ENCODE measurements around the gene E2F6.

E2F6 gene

GRCh38 chr2:11420190-11420589 lies 45.8 kb downstream of the E2F6 start:
- H3K27ac Mint-ChIP-seq = no peak overlapping the region
- H3K4me1 Mint-ChIP-seq (ENCODE audit: low read depth) = no peaks in the 10 kb centered on the region
- no peaks in the 10 kb centered on the region for H3K27me3 Mint-ChIP-seq
- no peaks in the 10 kb centered on the region for H3K36me3 Mint-ChIP-seq
- H3K9me3 Mint-ChIP-seq (ENCODE audit: low read depth) = peaks cover 6% of the 10 kb centered on the region
- H3K4me3 Mint-ChIP-seq = no peak overlapping the region

- Mint-ChIP-seq H3K4me3 (no peak overlapping the region), H3K36me3 (no peaks in the 10 kb centered on the region), H3K27me3 (no peaks in the 10 kb centered on the region), H3K27ac (no peak overlapping the region), H3K4me1 (ENCODE audit: low read depth) (no peaks in the 10 kb centered on the region), H3K9me3 (ENCODE audit: low read depth) (peaks cover 6% of the 10 kb centered on the region)
Measured at GRCh38 chr2:11419781-11420180, 46.2 kb downstream of the E2F6 start.

GRCh38 chr2:11417946-11418585 lies 47.9 kb downstream of the E2F6 start:
- Mint-ChIP-seq H3K27me3 (peaks cover 5% of the 10 kb centered on the region), H3K4me3 (no peak overlapping the region), H3K9me3 (ENCODE audit: low read depth) (peaks cover 6% of the 10 kb centered on the region), H3K27ac (no peak overlapping the region), H3K36me3 (no peaks in the 10 kb centered on the region), H3K4me1 (ENCODE audit: low read depth) (no peaks in the 10 kb centered on the region)

GRCh38 chr2:11416931-11417330 lies 49.0 kb downstream of the E2F6 start:
- Mint-ChIP-seq H3K4me1 (ENCODE audit: low read depth) (no peaks in the 10 kb centered on the region), H3K36me3 (no peaks in the 10 kb centered on the region), H3K4me3 (no peak overlapping the region), H3K27ac (no peak overlapping the region), H3K27me3 (peaks cover 9% of the 10 kb centered on the region), H3K9me3 (ENCODE audit: low read depth) (peaks cover 6% of the 10 kb centered on the region)

GRCh38 chr2:11416186-11416585 lies 49.8 kb downstream of the E2F6 start:
- Mint-ChIP-seq H3K27ac (no peak overlapping the region), H3K9me3 (ENCODE audit: low read depth) (peaks cover 6% of the 10 kb centered on the region), H3K4me1 (ENCODE audit: low read depth) (no peaks in the 10 kb centered on the region), H3K27me3 (peaks cover 9% of the 10 kb centered on the region), H3K4me3 (no peak overlapping the region), H3K36me3 (no peaks in the 10 kb centered on the region)

- Mint-ChIP-seq H3K4me3 (no peak overlapping the region), H3K27ac (no peak overlapping the region), H3K27me3 (peaks cover 9% of the 10 kb centered on the region), H3K36me3 (no peaks in the 10 kb centered on the region), H3K9me3 (ENCODE audit: low read depth) (peaks cover 6% of the 10 kb centered on the region), H3K4me1 (ENCODE audit: low read depth) (no peaks in the 10 kb centered on the region)
Measured at GRCh38 chr2:11414372-11415124, 51.4 kb downstream of the E2F6 start.

GRCh38 chr2:11412449-11412810 lies 53.5 kb downstream of the E2F6 start:
- Mint-ChIP-seq H3K4me1 (ENCODE audit: low read depth) (no peaks in the 10 kb centered on the region), H3K36me3 (no peaks in the 10 kb centered on the region), H3K27ac (no peak overlapping the region), H3K4me3 (no peak overlapping the region), H3K9me3 (ENCODE audit: low read depth) (no peaks in the 10 kb centered on the region), H3K27me3 (peaks cover 9% of the 10 kb centered on the region)

GRCh38 chr2:11411768-11412448 lies 54.1 kb downstream of the E2F6 start:
- no peak overlapping the region for H3K27ac Mint-ChIP-seq
- no peaks in the 10 kb centered on the region for H3K36me3 Mint-ChIP-seq
- no peaks in the 10 kb centered on the region for H3K4me1 Mint-ChIP-seq (ENCODE audit: low read depth)
- H3K4me3 Mint-ChIP-seq = no peak overlapping the region
- peaks cover 9% of the 10 kb centered on the region for H3K27me3 Mint-ChIP-seq
- no peaks in the 10 kb centered on the region for H3K9me3 Mint-ChIP-seq (ENCODE audit: low read depth)

- Mint-ChIP-seq H3K4me3 (no peak overlapping the region), H3K4me1 (ENCODE audit: low read depth) (no peaks in the 10 kb centered on the region), H3K27ac (no peak overlapping the region), H3K27me3 (peaks cover 9% of the 10 kb centered on the region), H3K36me3 (no peaks in the 10 kb centered on the region), H3K9me3 (ENCODE audit: low read depth) (no peaks in the 10 kb centered on the region)
Measured at GRCh38 chr2:11411244-11411643, 54.7 kb downstream of the E2F6 start.

- H3K36me3 Mint-ChIP-seq = no peaks in the 10 kb centered on the region
- peaks cover 9% of the 10 kb centered on the region for H3K27me3 Mint-ChIP-seq
- H3K27ac Mint-ChIP-seq = no peak overlapping the region
- no peak overlapping the region for H3K4me3 Mint-ChIP-seq
- no peaks in the 10 kb centered on the region for H3K4me1 Mint-ChIP-seq (ENCODE audit: low read depth)
- H3K9me3 Mint-ChIP-seq (ENCODE audit: low read depth) = no peaks in the 10 kb centered on the region
Measured at GRCh38 chr2:11410101-11410500, 55.9 kb downstream of the E2F6 start.

GRCh38 chr2:11409572-11409959 lies 56.4 kb downstream of the E2F6 start:
- no peak overlapping the region for H3K4me3 Mint-ChIP-seq
- peaks cover 9% of the 10 kb centered on the region for H3K27me3 Mint-ChIP-seq
- H3K9me3 Mint-ChIP-seq (ENCODE audit: low read depth) = no peaks in the 10 kb centered on the region
- H3K27ac Mint-ChIP-seq = no peak overlapping the region
- no peaks in the 10 kb centered on the region for H3K4me1 Mint-ChIP-seq (ENCODE audit: low read depth)
- H3K36me3 Mint-ChIP-seq = no peaks in the 10 kb centered on the region

- Mint-ChIP-seq H3K4me1 (ENCODE audit: low read depth) (no peaks in the 10 kb centered on the region), H3K27me3 (peaks cover 9% of the 10 kb centered on the region), H3K9me3 (ENCODE audit: low read depth) (no peaks in the 10 kb centered on the region), H3K27ac (no peak overlapping the region), H3K4me3 (no peak overlapping the region), H3K36me3 (no peaks in the 10 kb centered on the region)
Measured at GRCh38 chr2:11408959-11409571, 56.9 kb downstream of the E2F6 start.

- no peaks in the 10 kb centered on the region for H3K4me1 Mint-ChIP-seq (ENCODE audit: low read depth)
- no peaks in the 10 kb centered on the region for H3K9me3 Mint-ChIP-seq (ENCODE audit: low read depth)
- no peaks in the 10 kb centered on the region for H3K36me3 Mint-ChIP-seq
- no peak overlapping the region for H3K27ac Mint-ChIP-seq
- no peak overlapping the region for H3K4me3 Mint-ChIP-seq
- peaks cover 1% of the 10 kb centered on the region for H3K27me3 Mint-ChIP-seq
Measured at GRCh38 chr2:11407413-11407812, 58.5 kb downstream of the E2F6 start.

GRCh38 chr2:11406958-11407381 lies 59.0 kb downstream of the E2F6 start:
- Mint-ChIP-seq H3K4me3 (no peak overlapping the region), H3K27ac (no peak overlapping the region), H3K27me3 (no peaks in the 10 kb centered on the region), H3K9me3 (ENCODE audit: low read depth) (no peaks in the 10 kb centered on the region), H3K36me3 (no peaks in the 10 kb centered on the region), H3K4me1 (ENCODE audit: low read depth) (no peaks in the 10 kb centered on the region)

- Mint-ChIP-seq H3K27ac (no peak overlapping the region), H3K9me3 (ENCODE audit: low read depth) (no peaks in the 10 kb centered on the region), H3K36me3 (no peaks in the 10 kb centered on the region), H3K27me3 (no peaks in the 10 kb centered on the region), H3K4me3 (no peak overlapping the region), H3K4me1 (ENCODE audit: low read depth) (no peaks in the 10 kb centered on the region)
Measured at GRCh38 chr2:11406267-11406957, 59.5 kb downstream of the E2F6 start.
